Spleen (tissue), 7 donors: Measurements from ENCODE around the gene WNT2B.

ENCODE experiments used
- POLR2A ChIP-seq, 3 donors: fragments of 450-650 bp; IDR thresholded peaks; one replicate each; pipeline ENCODE4 v1.5.1; 2017; ENCODE audit warnings: antibody characterized with exemption in 3 of 3, mild to moderate bottlenecking in 1 of 3
- TF ChIP-seq, protein P1 (sequence below), 11 experiments: fragments of 200-600 bp in 7 of 11; fragments of 450-650 bp in 4 of 11; sonication (generic) in 4 of 11; IDR thresholded peaks in 8 of 11; conservative IDR thresholded peaks in 3 of 11; 1 replicate in 7 of 11; 2 replicates in 4 of 11; pipeline versions ENCODE4 v1.4.0 to v1.8.0; 2016 to 2021; ENCODE audit warnings: antibody characterized with exemption in 11 of 11, inconsistent platforms in 4 of 11, mild to moderate bottlenecking in 1 of 11
- donor health status: DM: no; HTN: no; CAD: no; lungs with moderate emphysema.
- donor health status: DM: no; HTN: no; CAD: no.
- donor health status: DM: no; HTN: no; CAD: no.

GRCh38 chr1:112478314-112478713 is 30.5 kb upstream of the WNT2B start:
- TF ChIP-seq, protein P1, sequence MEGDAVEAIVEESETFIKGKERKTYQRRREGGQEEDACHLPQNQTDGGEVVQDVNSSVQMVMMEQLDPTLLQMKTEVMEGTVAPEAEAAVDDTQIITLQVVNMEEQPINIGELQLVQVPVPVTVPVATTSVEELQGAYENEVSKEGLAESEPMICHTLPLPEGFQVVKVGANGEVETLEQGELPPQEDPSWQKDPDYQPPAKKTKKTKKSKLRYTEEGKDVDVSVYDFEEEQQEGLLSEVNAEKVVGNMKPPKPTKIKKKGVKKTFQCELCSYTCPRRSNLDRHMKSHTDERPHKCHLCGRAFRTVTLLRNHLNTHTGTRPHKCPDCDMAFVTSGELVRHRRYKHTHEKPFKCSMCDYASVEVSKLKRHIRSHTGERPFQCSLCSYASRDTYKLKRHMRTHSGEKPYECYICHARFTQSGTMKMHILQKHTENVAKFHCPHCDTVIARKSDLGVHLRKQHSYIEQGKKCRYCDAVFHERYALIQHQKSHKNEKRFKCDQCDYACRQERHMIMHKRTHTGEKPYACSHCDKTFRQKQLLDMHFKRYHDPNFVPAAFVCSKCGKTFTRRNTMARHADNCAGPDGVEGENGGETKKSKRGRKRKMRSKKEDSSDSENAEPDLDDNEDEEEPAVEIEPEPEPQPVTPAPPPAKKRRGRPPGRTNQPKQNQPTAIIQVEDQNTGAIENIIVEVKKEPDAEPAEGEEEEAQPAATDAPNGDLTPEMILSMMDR (IDR thresholded peaks at IDR 0.05 in 8 of 11, conservative IDR thresholded peaks at IDR 0.05 in 3 of 11): no peak
- no peak for TF ChIP-seq POLR2A (IDR thresholded peaks at IDR 0.05)
